Psoas muscle (tissue), 8 donors: Measurements from ENCODE around the gene HGD. TPM values are rescaled to one million over a fixed set of nuclear protein-coding genes. Genes with fewer than 3 reads are reported as not detected.

ENCODE experiments used
- ATAC-seq, 4 donors: fragments of 200-7000 bp; cut with Tn5 transposase; one replicate each; pipeline ENCODE4 v1.9.1; 2020; ENCODE audit warnings: moderate library complexity in 3 of 4, mild to moderate bottlenecking in 2 of 4
- DNase-seq, 2 donors: peaks; one replicate each; pipeline ENCODE4 v3.0.0-alpha.2; 2020
- H3K27ac ChIP-seq: fragments of 200-600 bp; one replicate; pipeline ENCODE4 v1.8.0; 2022
- H3K27me3 ChIP-seq, 3 donors: fragments of 200-600 bp in 1 of 3; one replicate each; pipeline versions ENCODE4 v1.6.1 to v1.8.0; 2013 to 2022; ENCODE audit warnings: low read length in 2 of 3, mild to moderate bottlenecking in 2 of 3, moderate library complexity in 1 of 3; ENCODE audit not compliant: insufficient read depth in 3 of 3
- H3K36me3 ChIP-seq, 2 donors: fragments of 200-600 bp in 1 of 2; one replicate each; pipeline versions ENCODE4 v1.6.1 to v1.8.0; 2013 to 2022; ENCODE audit warnings: low read depth in 1 of 2, mild to moderate bottlenecking in 1 of 2, moderate library complexity in 1 of 2; ENCODE audit not compliant: insufficient read depth in 1 of 2
- H3K4me1 ChIP-seq: fragments of 200-600 bp; one replicate; pipeline ENCODE4 v1.8.0; 2022
- H3K4me3 ChIP-seq: fragments of 200-600 bp; one replicate; pipeline ENCODE4 v1.8.0; 2022; ENCODE audit warnings: mild to moderate bottlenecking
- H3K9me3 ChIP-seq: fragments of 200-600 bp; one replicate; pipeline ENCODE4 v1.8.0; 2022
- WGBS, 3 donors: extraction: QIAGEN DNeasy Blood & Tissue Kit; methylation state at CpG; one replicate each; pipeline versions ENCODE4 v1.1.6 to v1.1.7; 2013; 5-methylcytosine and 5-hydroxymethylcytosine counted together
- intact Hi-C, 2 donors: fragments of 100-400 bp; cut with DNase I; formaldehyde crosslinking; loops; one replicate each; pipeline versions ENCODE4 v1.11.0 to v1.14.2; 2022
- polyA plus RNA-seq, 3 donors: library from polyadenylated mRNA; stranded (reverse); fragments of 200-250 nt; gene quantifications; one replicate each; pipeline ENCODE4 v1.2.3, GENCODE V29; 2013
- total RNA-seq, 4 donors: library from RNA; stranded (reverse); fragmentation: NEBNext Ultra II Directional in 2 of 4; extraction: Animal tissue kit (Norgen Biotek cat#: 25700) in 2 of 4; gene quantifications; one replicate each; pipeline versions ENCODE4 v1.2.1 to v1.2.4, GENCODE V29; 2021 to 2023
- TF ChIP-seq, protein P1 (sequence below): fragments of 200-600 bp; IDR thresholded peaks from one replicate; pipeline ENCODE4 v1.8.0; 2022; ENCODE audit warnings: antibody characterized with exemption
- donor health status: healthy with polysubstance abuse.
- donor health status: DM: no; HTN: no; CAD: no; lungs with moderate emphysema.
- donor health status: Bipolar disorder and iron deficiency.
- donor health status: healthy.
- donor health status: DM: yes; HTN: yes; CAD: no.
- donor health status: DM: no; HTN: no; CAD: no.
- donor health status: DM: no; HTN: no; CAD: no.
- donor health status: DM: yes; HTN: yes; CAD: no.

Gene HGD
- total and polyA plus RNA-seq, 7 donors = 0.09 to 0.46 (median 0.40) TPM; not detected in 2

DNA sequence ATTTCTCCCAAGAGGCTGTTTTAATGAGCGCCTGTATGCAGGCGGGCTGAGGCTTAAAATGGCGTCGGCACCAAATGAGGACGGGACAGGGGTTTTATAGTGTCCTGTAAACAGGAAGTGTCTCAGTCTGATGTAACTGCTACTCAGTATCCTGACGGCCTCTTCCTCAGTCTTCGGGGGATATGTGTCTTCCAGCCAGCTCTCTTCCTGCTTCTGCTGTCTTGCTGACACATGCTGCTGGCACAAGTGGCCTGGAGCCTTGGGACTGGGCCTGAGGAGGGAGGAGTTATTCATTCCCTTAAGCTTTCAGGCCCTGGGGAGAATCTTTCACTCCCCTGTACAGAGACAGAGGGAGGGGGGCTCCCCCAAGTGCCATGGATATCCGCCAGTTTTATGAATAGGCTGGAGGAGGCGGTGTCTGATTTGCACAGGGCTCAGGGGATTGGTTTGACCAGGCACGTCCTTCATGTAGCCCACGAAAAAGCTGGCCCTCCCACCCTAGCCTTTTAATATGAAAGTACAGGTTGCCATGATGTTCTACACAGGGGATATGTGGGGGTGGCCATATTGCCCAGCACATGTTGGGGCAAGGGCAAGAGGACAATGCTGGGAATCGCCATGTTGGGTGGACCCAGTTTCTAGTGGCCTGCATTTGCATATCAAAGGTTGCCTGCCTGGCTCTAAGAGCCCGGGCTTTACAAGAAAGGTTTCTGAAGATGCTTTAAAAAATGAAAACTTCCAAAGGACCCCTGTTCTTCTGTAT, 66.0 kb downstream of the HGD start:
- ATAC-seq (peak in 3 of 4 donors; percentile 49 to 66 (median 50)), DNase-seq (peak; percentile 56 to 63)
- H3K36me3 ChIP-seq = no peaks in the 10 kb centered on the region
- H3K27me3 ChIP-seq = no peaks in the 10 kb centered on the region
- intact Hi-C loops = no loop called here
- no peaks in the 10 kb centered on the region for H3K4me1 ChIP-seq
- no peak overlapping the region for H3K27ac ChIP-seq
- TF ChIP-seq, protein P1, sequence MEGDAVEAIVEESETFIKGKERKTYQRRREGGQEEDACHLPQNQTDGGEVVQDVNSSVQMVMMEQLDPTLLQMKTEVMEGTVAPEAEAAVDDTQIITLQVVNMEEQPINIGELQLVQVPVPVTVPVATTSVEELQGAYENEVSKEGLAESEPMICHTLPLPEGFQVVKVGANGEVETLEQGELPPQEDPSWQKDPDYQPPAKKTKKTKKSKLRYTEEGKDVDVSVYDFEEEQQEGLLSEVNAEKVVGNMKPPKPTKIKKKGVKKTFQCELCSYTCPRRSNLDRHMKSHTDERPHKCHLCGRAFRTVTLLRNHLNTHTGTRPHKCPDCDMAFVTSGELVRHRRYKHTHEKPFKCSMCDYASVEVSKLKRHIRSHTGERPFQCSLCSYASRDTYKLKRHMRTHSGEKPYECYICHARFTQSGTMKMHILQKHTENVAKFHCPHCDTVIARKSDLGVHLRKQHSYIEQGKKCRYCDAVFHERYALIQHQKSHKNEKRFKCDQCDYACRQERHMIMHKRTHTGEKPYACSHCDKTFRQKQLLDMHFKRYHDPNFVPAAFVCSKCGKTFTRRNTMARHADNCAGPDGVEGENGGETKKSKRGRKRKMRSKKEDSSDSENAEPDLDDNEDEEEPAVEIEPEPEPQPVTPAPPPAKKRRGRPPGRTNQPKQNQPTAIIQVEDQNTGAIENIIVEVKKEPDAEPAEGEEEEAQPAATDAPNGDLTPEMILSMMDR = no peak
- 51 to 63% (median 57%) methylated on average over 13 of the region's 13 CpGs for WGBS, 3 donors
- H3K4me3 ChIP-seq = no peak overlapping the region
- H3K9me3 ChIP-seq = no peaks in the 10 kb centered on the region

DNA sequence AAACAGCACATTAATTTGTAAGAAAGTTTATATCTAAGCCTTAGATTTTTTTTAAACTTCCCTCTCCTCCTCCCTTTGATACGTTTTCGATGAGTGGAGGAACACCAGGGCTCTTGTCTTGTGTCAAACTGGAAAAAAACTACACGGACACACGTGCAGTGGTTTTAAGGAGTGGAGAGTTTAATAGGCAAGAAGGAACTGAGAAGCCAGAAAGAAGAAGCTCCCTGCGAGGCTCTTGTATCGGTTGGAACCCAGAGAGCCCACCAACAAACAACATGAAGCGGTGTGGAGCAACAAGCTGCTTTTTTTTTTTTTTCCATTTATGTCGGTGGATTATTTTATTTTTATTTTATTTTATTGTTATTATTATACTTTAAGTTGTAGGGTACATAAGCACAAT, 67.3 kb downstream of the HGD start:
- H3K27ac ChIP-seq = no peak overlapping the region
- ATAC-seq (no peak), DNase-seq (no peak)
- intact Hi-C loops = no loop called here
- H3K27me3 ChIP-seq = no peaks in the 10 kb centered on the region
- no peaks in the 10 kb centered on the region for H3K9me3 ChIP-seq
- no peaks in the 10 kb centered on the region for H3K36me3 ChIP-seq
- WGBS, 3 donors = 74 to 83% (median 75%) methylated on average over 8 of the region's 8 CpGs
- no peaks in the 10 kb centered on the region for H3K4me1 ChIP-seq
- H3K4me3 ChIP-seq = no peak overlapping the region
- TF ChIP-seq, protein P1 = no peak

DNA sequence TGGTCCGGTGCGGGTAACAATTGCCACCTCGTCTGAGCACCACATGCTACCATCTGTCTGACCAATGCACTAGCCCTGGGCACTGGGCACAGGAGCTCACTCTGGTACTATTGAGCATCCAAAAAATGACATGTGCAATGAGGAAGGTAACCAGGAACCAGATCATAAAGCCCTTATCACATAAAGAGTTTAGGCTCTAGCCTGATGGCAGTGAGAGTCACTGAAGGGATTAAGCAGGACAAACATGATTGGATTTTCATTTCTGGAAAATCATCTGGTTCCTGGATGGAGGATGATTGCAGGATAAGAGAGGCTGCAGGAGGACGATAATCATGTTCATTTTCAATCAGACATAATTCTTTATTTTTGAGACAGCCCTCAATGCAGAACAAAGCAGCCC, 73.5 kb downstream of the HGD start:
- no peaks in the 10 kb centered on the region for H3K27me3 ChIP-seq
- ATAC-seq (no peak), DNase-seq (no peak)
- no peaks in the 10 kb centered on the region for H3K9me3 ChIP-seq
- TF ChIP-seq, protein P1 = no peak
- intact Hi-C loops = no loop called here
- H3K4me3 ChIP-seq = no peak overlapping the region
- H3K36me3 ChIP-seq = no peaks in the 10 kb centered on the region
- H3K4me1 ChIP-seq = no peaks in the 10 kb centered on the region
- H3K27ac ChIP-seq = no peak overlapping the region
- 82 to 86% (median 83%) methylated on average over 4 of the region's 4 CpGs for WGBS, 3 donors

DNA sequence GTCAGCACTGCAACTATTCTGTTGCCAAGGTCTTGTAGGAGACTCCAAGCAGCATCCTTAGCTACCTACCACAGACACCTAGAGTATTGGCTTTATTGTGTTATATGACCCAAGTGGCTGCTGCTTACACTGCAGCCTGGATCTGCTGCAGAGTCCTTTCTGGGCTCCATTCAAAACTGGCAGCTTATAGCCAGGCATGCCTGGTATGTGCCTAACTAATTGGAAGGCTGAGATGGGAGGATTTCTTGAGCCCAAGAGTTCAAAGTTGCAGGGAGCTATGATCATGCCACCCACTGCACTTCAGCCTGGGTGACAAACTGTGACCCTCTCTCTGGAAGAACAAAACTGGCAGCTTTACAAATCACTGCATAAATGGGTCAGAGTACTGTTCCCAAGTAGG, 77.3 kb downstream of the HGD start:
- H3K4me1 ChIP-seq = no peaks in the 10 kb centered on the region
- H3K27me3 ChIP-seq = no peaks in the 10 kb centered on the region
- H3K4me3 ChIP-seq = no peak overlapping the region
- ATAC-seq = peak in 1 of 4 donors; percentile 21
- H3K9me3 ChIP-seq = no peaks in the 10 kb centered on the region
- no peak overlapping the region for H3K27ac ChIP-seq
- intact Hi-C loops = no loop called here
- H3K36me3 ChIP-seq = peaks cover 0 to 35% of the 10 kb centered on the region in 2 donors
- DNase-seq = no peak
- TF ChIP-seq, protein P1 = no peak

DNA sequence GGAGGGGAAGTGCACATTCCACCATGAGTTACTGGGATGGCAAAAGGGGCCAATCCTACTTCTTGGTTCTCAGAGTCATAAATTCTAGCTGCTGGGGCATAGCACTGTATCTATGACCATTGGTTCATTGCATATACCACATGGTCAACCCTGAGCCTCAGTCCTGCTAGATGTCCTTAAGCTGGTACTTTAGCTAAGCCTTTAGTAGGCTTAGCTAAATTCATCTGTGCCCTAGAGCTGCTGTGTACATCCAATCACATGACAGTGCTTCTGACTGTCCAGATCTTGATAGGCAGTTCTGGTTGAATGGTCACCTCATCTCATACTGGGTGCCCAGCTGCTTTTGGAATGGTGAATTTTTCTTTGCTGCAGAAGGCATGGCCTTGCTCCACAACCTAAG, 77.7 kb downstream of the HGD start:
- Histone ChIP-seq H3K27me3 (no peaks in the 10 kb centered on the region), H3K9me3 (no peaks in the 10 kb centered on the region), H3K4me3 (no peak overlapping the region), H3K27ac (no peak overlapping the region), H3K4me1 (peaks cover 4% of the 10 kb centered on the region), H3K36me3 (peaks cover 1 to 39% of the 10 kb centered on the region in 2 donors)
- ATAC-seq (peak in 1 of 4 donors; percentile 15), DNase-seq (no peak)
- intact Hi-C loops = no loop called here
- TF ChIP-seq, protein P1 = no peak
